SK-N-MC (cell line): ENCODE data around the gene ABHD2.

Source experiments
- EZH2 ChIP-seq: fragments of 200-600 bp; sonication (generic); IDR thresholded peaks from one replicate; pipeline ENCODE4 v1.6.1; 2017; ENCODE audit warnings: antibody characterized with exemption
- POLR2AphosphoS5 ChIP-seq: IDR thresholded peaks from 2 replicates; pipeline ENCODE4 v1.6.1; 2012; ENCODE audit warnings: mild to moderate bottlenecking, low read depth, low read length, borderline replicate concordance

- TF ChIP-seq POLR2AphosphoS5 (no peak), EZH2 (no peak)
Observed at GRCh38 chr15:89195836-89196235, 107.6 kb downstream of the ABHD2 start.
